Stimulated activated CD8-positive, alpha-beta memory T cell treated with anti-CD3 and anti-CD28 coated beads, Interleukin-12 subunit alpha, Interleukin-12 subunit beta, amount 100 ng/mL, for 1 hour (primary cell): ENCODE measurements around the gene DIPK1A.
"Not testable (repeated sequence)": the region's sequence is repeated elsewhere in the genome, so short reads cannot be mapped to it uniquely, and the experiment has no call there.

Source experiments
- DNase-seq: peaks from one replicate; pipeline ENCODE4 v3.0.0-alpha.2; 2020; ENCODE audit warnings: low read depth

The DIPK1A gene

DNA sequence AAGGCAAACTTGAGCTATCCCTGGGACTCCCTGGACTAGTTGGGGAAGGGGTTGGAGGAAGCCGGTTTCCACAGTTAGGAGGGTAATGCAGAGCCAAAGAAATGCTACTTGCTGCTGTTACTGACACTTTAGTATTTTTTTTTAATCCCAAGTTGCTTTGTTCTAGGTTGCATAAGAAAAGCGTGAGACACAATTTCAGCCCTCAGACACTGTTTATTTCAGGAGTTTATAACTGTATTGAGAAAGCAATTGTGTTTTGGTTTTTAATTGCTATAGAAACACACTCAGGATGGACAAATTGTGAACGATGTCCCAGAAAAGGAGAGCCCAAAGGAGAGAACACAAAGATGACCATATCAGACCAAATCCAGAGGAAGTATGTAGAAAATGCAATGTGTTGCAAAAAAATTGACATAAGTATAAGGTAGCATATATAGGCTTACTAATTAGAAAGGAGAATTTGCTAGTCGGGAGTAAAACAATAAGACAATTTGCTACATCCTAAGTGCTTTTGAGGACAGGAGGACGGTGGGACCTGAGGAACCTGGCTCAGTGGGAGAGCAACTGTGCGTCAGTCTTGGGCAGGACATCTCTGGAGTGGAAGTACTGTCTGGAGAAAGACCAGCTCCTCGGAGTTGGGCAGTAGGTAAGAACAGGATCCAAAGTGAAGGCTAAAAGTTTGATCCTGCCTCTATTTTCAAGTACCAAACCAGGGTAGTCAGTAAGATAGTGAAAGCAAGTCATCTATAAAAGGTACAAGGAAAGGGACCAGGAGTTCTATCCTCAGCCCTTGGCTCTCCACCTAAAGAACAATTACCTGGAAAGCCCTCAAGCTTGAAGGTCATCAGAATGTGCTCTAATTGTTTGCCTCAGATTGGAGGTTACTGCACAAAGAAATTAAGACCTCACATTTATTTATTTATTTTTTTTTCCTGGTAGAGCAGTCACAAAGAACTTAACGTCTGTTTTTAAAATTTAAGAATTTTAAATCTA, 39.9 kb downstream of the DIPK1A start:
- DNase-seq: no peak

DNA sequence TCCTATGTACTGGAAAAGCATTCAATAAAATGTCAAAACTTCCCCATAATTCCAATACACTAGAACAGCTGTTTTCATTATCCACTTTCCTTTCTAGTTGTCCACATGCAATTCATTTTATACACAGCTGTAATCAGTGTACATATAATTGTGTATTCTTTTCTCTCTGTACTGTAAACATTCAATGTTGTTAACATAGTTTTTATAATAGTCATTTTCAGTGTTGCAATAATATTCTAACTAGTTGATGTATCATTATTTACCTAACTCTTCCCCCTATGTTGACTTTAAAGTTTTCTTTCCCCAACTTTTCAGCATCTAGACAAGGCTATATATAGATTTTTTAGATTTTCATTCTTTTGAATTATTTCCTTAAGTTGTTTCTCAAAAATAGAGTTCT, 44.4 kb downstream of the DIPK1A start:
- DNase-seq: no peak

- DNase-seq: no peak
These were observed 45.7 kb downstream of the DIPK1A start for GRCh38 chr1:92915547-92915946.

DNA sequence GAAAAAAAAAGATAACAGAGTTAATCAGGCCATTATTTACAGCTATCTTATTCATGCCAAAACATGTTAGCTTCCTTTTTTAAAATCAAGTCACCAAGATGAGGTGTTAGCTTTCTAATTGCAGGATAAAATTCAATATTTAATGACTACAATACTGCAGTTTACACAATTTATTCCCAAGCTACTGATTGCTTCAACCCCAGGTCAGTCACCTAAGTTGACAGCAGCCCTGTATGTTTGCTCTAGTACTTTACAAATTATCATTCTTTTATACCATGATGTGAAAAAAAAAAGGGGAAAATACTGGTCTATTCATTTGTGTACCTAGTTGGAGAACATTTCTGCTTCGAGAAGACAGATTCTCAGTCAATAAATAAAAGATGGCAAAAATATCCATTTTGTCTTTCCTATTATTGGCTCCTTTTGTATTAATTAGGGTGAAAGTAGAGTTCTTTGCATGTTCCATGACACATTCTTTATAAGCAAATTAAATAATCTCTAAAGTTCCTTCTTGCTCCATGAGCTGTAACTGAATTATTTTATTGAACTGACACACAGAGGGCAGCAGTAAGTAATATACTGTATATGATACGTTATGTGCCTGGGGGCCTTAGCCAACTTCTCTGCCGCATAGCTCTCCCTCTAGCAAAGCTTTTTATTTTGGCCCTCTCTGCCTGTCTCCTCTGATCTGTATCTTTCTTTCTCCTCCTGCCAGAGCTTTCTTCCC, 48.0 kb downstream of the DIPK1A start:
- DNase-seq: no peak

DNA sequence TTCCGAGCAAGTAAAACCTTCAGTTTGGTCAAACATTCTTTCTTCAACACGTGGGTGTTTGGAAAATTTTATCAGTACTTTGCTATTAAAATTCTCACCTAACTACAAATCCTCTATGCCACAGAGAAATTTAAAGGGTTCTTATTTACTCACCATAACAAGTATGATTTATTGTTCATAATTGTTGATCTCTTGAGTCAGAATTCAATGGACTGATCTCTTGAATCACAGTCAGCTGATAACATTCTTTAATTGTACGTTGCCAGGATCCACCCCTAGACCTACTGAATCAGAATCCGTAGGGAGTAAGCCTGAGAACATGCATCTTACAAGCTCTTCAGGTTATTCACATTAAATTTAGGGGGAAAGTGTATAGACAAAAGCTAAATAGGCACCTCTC, 51.2 kb downstream of the DIPK1A start:
- no peak for DNase-seq

- no peak for DNase-seq
These were observed 51.9 kb downstream of the DIPK1A start for GRCh38 chr1:92909321-92909720.

- no peak for DNase-seq
These were observed 53.1 kb downstream of the DIPK1A start for GRCh38 chr1:92907949-92908684.

DNA sequence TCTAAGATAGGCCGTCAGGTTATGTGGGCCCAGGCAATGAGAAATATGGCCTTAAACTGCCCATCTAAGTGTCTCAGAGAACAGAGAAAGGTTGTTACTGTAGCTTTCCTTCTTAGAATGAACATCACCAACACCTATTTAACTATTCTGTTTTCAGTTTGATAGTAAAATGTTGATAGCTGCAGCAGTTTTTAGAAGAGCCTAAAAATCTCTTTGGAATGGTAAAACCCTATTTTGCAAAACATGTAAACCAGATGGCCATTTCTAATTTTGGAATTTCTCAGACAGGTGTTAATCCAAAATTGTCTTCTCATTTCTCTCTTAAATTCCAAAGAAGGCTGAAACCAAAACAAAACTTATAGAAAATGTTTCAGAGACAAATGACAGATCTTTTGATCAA, 57.5 kb downstream of the DIPK1A start:
- no peak for DNase-seq

- no peak for DNase-seq
These were observed 58.9 kb downstream of the DIPK1A start for GRCh38 chr1:92902406-92902744.

DNA sequence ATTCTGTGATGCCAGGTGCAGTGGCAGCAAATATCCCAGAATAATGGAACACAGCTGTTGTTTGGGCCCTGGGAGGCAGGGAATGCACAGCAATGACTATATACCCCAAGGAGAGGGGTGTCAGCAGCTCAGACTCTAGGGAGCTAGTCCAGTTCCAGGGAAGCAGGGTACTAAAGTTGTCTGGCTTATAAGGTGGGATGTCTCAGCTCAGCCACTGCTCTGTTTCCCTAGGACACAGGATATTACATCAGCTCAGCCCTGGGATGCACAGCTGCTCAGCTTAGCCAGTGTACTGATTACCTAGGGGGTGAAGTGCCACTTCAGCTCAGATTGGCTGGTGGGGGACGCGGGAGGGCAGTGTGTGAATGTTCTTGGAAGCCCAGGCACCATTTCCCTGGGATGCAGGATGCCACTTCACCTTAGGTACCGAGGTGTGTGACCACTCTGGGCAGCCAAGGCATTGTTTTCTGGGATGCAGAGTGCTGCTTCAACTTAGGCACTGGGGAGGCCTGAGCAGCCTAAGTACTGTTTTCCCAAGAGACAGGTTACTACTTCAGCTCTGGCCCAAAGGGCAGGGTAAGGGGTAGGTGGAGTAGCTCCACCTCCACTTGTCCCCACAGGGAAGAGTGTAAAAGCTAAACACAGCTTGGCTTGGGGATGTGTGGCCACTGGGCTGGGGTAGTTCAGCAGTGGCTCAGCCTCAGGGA, 59.4 kb downstream of the DIPK1A start:
- DNase-seq: no peak

DNA sequence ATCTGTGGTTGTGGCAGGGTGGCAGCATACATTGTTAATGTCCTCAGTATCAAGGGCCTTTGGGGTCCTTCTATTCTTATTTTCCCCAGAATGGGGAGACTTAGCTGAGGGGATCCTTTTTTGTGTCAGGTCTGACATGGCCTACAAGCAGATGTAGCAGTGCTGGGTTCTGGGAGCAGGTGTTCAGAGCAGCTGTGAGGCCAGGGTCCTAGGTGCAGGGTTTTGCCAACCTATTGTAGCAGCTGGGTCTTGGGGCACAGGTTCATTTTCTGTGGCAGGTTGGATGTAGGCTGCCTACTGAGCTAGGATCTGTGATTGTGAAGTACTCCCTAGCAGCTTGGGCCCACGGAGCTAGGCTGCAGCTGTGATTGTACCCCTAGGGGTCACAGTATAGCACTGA, 60.1 kb downstream of the DIPK1A start:
- DNase-seq: no peak

DNA sequence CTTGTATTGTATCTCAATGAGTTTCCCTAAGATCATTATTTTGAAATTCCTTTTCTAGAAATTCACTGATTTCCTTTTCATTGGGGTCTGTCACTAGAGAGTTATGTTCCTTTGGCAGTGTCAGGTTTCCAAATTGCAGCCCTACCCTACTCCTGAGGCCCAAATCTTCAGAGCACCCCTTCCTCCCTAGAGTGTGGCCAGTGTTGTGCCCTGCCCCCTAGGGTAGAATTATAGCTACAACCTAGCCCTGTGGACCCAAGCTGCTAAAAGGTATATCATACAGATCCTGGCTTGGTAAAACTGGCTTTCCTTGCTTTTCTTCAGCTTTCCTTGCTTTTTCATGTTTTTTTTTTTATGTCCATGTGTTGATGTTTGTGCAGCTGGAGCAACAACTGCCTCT, 60.7 kb downstream of the DIPK1A start:
- no peak for DNase-seq

GRCh38 chr1:92899780-92900179, 61.5 kb downstream of the DIPK1A start:
- no peak for DNase-seq

- not testable (repeated sequence) for DNase-seq
These were observed 63.2 kb downstream of the DIPK1A start for GRCh38 chr1:92898053-92898452.

- DNase-seq: no peak
These were observed 73.8 kb downstream of the DIPK1A start for GRCh38 chr1:92887465-92887864.

DNA sequence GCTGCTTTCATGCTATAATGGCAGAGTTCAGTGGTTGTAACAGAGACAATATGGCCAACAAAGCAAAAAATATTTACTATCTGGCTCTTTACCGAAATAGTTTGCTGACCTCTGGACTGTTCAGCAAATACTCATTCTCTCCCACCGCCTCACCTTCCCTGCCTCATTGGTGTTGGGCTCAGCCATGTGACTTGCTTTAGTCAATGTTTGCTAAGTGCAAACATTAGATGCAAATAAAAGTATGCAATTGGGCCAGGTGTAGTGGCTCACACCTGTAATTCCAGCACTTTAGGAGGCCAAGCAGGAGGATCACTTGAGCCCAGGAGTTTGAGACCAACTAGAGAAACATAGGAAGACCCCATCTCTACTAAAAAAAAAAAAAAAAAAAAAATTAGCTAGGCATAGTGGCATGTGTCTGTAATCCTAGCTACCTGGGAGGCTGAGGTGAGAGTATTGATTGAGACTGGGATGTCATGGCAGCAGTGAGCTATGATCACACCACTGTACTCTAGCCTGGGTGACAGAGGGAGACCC, 74.3 kb downstream of the DIPK1A start:
- DNase-seq: no peak

DNA sequence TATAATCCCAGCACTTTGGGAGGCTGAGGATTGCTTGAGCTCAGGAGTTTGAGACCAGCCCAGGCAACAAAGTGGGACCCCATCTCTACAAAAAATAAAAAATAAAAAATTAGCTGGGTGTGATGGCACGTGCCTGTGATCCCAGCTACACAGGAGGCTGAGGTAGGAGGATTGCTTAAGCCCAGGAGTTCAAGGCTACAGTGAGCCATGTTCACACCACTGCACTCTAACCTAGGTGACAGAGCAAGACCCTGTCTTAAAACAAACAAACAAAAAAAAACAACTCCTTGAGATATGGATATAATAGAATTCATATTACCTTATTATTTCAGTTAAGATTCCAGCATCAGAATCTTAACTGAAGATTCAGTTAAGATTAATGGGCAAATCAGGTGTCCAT, 77.1 kb downstream of the DIPK1A start:
- no peak for DNase-seq

DNA sequence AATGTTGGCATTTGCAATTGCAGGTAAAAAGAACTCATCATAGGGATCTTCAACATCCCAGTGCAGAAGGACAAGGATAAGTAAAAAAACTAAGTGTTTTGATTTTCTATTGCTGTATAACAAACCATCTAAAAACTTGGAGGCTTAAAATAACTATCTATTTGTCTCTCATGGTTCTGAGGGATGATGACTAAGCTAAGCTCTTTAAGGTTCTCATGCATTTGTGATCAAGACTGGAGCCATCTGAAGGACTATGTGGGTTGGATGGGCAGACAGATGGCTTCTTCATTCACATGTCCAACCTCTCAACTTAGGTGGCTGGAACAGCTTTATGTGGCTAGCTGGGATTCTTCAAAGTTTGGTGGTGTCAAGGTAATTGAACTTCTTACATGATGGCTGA, 78.0 kb downstream of the DIPK1A start:
- no peak for DNase-seq

- DNase-seq: peak; percentile 12
These were observed 78.4 kb downstream of the DIPK1A start for GRCh38 chr1:92882819-92883218.

- DNase-seq: no peak
These were observed 79.9 kb downstream of the DIPK1A start for GRCh38 chr1:92881391-92881790.

DNA sequence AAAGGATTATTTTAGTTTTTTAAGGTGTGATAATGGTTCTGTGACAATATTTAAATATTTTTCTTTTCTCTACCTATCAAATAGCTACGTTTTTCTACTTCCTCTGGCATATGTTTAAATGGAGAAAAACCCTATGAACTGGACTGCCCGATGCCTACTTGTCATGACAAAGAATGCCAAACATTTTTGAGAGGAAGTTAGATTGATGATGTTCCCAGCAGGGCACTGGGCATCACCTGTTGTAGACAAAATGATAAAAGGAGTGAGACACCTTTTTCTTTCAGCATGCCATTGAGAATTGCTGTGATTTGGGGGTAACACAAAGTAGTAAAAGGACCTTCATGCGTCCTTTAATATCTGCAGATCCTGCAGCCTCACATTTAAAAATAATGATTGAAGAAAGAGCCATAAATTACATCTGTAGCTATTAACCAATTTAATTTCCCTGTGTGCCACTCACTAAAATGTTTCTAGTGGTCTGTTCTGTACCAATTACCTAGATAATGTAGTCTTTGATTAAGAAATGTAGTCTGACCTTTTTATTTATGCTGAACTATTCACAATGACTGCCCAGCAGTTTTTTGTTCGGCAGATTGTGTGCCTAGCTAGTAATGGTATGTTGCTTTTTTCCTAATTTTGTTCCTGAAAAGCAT, 81.8 kb downstream of the DIPK1A start:
- DNase-seq: no peak
